Activated naive CD4-positive, alpha-beta T cell treated with anti-CD3 and anti-CD28 coated beads for 36 hours (primary cell): ENCODE data around the gene CALML4. TPM values are rescaled to one million over a fixed set of nuclear protein-coding genes. Genes with fewer than 3 reads are reported as not detected.
"Not testable (repeated sequence)": the region's sequence is repeated elsewhere in the genome, so short reads cannot be mapped to it uniquely, and the experiment has no call there.

Experiments used
- CTCF ChIA-PET: fragments of 350-600 bp; sonication (Branson Sonifier 250); formaldehyde crosslinking; loops from one replicate; lab custom pipeline; 2021; ENCODE audit warnings: antibody characterized with exemption; lab: Charles Lee
- DNase-seq: peaks from one replicate; pipeline ENCODE4 v3.0.0-alpha.2; 2020
- H3K27ac Mint-ChIP-seq: one replicate; pipeline ENCODE4 v1.8.0; 2021; ENCODE audit warnings: mild to moderate bottlenecking, mixed read lengths
- H3K27me3 Mint-ChIP-seq: one replicate; pipeline ENCODE4 v1.8.0; 2021; ENCODE audit warnings: low read depth, mixed read lengths
- H3K36me3 Mint-ChIP-seq: one replicate; pipeline ENCODE4 v1.8.0; 2021; ENCODE audit warnings: low read depth, mixed read lengths
- H3K4me1 Mint-ChIP-seq: one replicate; pipeline ENCODE4 v1.8.0; 2021; ENCODE audit warnings: low read depth, mixed read lengths
- H3K4me3 Mint-ChIP-seq: one replicate; pipeline ENCODE4 v1.8.0; 2021; ENCODE audit warnings: mild to moderate bottlenecking, moderate library complexity, mixed read lengths
- H3K9me3 Mint-ChIP-seq: one replicate; pipeline ENCODE4 v1.8.0; 2021; ENCODE audit warnings: mixed read lengths
- intact Hi-C: fragments of 100-400 bp; cut with micrococcal nuclease; formaldehyde crosslinking; loops from one replicate; pipeline ENCODE4 v1.15.1; 2023
- total RNA-seq, 2 experiments: library from RNA; stranded (reverse); gene quantifications; one replicate each; pipeline ENCODE4 v1.2.3, GENCODE V29; 2021

CALML4 gene
- total RNA-seq, 2 experiments from 2014 or later: 8.5 to 11.4 TPM

GRCh38 chr15:68231102-68231818 is 26.1 kb upstream of the CALML4 start:
- intact Hi-C loops: no loop called here
- H3K9me3 Mint-ChIP-seq: no peaks in the 10 kb centered on the region
- DNase-seq: no peak
- H3K27ac Mint-ChIP-seq: no peak overlapping the region
- no peaks in the 10 kb centered on the region for H3K27me3 Mint-ChIP-seq
- CTCF ChIA-PET: interaction anchor here (1.1 to 1.4 kb wide), 3 partner anchors 9 to 21 kb away, joined by 3 to 4 read pairs (median 3); no protein-coding TSS in a partner anchor
- peak overlapping the region; percentile 85 for H3K4me3 Mint-ChIP-seq
- H3K36me3 Mint-ChIP-seq: peaks cover 12% of the 10 kb centered on the region
- peaks cover 35% of the 10 kb centered on the region for H3K4me1 Mint-ChIP-seq

DNA sequence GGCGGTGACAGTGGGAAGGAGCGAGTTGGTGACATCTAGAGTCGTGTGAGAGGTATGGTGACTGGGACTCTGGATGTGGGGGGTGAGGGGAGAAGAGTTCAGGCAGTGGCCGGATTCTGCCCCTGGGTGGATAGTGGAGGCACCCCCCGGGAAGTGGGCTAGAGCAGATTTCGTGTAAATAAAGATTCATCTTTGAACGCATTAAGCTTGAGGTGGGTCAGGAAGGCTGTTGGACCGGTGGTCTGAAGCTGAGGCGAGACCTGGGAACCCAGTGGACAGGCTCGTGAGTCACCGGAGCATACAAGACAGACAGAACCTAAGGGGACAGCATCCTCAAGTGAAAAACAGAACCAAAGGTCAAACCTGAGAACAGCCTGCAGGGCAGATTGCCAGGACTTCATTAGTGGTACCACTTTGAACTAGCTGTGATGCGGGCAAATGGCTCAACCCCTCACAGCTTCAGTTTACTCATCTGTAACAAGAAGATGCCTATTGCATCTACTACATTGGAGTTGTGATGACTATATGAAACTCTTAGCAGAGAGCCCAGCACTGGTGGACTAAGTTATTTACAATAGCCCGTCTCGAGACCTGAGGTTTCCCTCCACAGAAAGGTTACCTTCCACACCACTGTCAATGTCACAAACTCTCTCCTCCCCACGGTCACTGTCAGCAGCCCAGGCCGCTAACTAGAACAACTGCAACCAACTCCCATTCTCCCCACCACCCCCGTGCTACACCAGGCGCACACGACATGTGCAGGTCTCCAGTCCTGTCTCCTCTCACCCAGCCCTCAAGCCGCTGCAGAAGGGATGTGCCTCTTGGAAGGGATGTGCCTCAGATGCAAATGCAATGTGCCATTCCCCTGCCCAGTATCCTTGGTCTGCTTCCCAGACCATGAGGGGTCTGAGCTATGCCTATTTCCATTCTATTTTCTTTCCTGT is 25.3 kb upstream of the CALML4 start:
- H3K4me1 Mint-ChIP-seq: peaks cover 35% of the 10 kb centered on the region
- H3K27ac Mint-ChIP-seq: peak overlapping the region; percentile 80
- H3K9me3 Mint-ChIP-seq: no peaks in the 10 kb centered on the region
- CTCF ChIA-PET: interaction anchor here (0.6 to 2.1 kb wide), 4 partner anchors 20 to 369 kb away, joined by 3 to 4 read pairs (median 4); no protein-coding TSS in a partner anchor
- H3K4me3 Mint-ChIP-seq: peak overlapping the region; percentile 85
- peak; percentile 37 for DNase-seq
- intact Hi-C loops: loop anchor here (1.0 kb wide), 3 partner anchors 48 to 390 kb away; partner anchors contain the start of genes PIAS1 and RNU6-1
- no peaks in the 10 kb centered on the region for H3K27me3 Mint-ChIP-seq
- H3K36me3 Mint-ChIP-seq: peaks cover 12% of the 10 kb centered on the region

- H3K36me3 Mint-ChIP-seq: peaks cover 15% of the 10 kb centered on the region
- H3K4me1 Mint-ChIP-seq: peaks cover 43% of the 10 kb centered on the region
- H3K27ac Mint-ChIP-seq: peak within 1 kb of the TSS; percentile 80
- H3K9me3 Mint-ChIP-seq: no peaks in the 10 kb centered on the region
- DNase-seq: peak; percentile 75
- peak within 1 kb of the TSS; percentile 85 for H3K4me3 Mint-ChIP-seq
- intact Hi-C loops: loop anchor here (1.0 to 5.0 kb wide), 6 partner anchors 21 to 709 kb away; partner anchors contain the start of genes C15orf61, PIAS1 and RNU6-1
- CTCF ChIA-PET: interaction anchor here (0.7 to 2.1 kb wide), 4 partner anchors 19 to 368 kb away, joined by 3 to 4 read pairs (median 4); no protein-coding TSS in a partner anchor
- no peaks in the 10 kb centered on the region for H3K27me3 Mint-ChIP-seq
Observed at GRCh38 chr15:68229386-68230156, 24.4 kb upstream of the CALML4 start, which contains the start of gene CLN6. CLN6 (minus strand) TSS chr15:68229728; CDS start chr15:68229584, 144 bp downstream.

DNA sequence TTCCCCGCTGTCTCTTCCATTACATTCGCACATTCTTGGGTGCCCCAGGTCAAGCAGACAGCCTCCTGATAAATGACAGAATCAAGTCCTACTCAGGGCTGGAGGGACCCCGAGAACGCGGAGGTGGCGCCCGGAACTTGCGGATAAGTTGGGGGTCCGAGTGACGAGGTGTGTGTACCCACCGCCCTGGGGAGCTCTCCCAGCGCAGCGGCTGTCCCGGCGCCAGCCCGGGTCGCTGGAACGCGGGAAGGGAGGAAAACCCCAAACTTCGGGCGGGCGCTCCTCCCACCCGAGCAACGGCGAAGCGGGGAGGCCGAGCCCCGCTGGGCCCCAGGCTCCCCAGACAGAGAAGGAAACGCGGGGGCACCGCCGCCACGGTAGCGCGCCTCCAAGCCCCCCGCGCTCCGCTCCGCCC is 23.8 kb upstream of the CALML4 start:
- H3K9me3 Mint-ChIP-seq: no peaks in the 10 kb centered on the region
- peaks cover 16% of the 10 kb centered on the region for H3K36me3 Mint-ChIP-seq
- peaks cover 44% of the 10 kb centered on the region for H3K4me1 Mint-ChIP-seq
- H3K27me3 Mint-ChIP-seq: no peaks in the 10 kb centered on the region
- intact Hi-C loops: loop anchor here (2.0 to 5.0 kb wide), 3 partner anchors 20 to 708 kb away; partner anchors contain the start of gene C15orf61
- peak overlapping the region; percentile 48 for H3K27ac Mint-ChIP-seq
- peak overlapping the region; percentile 82 for H3K4me3 Mint-ChIP-seq
- CTCF ChIA-PET: interaction anchor here (0.5 to 2.1 kb wide), 4 partner anchors 77 to 368 kb away, joined by 3 to 4 read pairs (median 4); no protein-coding TSS in a partner anchor
- peak; percentile 23 for DNase-seq

DNA sequence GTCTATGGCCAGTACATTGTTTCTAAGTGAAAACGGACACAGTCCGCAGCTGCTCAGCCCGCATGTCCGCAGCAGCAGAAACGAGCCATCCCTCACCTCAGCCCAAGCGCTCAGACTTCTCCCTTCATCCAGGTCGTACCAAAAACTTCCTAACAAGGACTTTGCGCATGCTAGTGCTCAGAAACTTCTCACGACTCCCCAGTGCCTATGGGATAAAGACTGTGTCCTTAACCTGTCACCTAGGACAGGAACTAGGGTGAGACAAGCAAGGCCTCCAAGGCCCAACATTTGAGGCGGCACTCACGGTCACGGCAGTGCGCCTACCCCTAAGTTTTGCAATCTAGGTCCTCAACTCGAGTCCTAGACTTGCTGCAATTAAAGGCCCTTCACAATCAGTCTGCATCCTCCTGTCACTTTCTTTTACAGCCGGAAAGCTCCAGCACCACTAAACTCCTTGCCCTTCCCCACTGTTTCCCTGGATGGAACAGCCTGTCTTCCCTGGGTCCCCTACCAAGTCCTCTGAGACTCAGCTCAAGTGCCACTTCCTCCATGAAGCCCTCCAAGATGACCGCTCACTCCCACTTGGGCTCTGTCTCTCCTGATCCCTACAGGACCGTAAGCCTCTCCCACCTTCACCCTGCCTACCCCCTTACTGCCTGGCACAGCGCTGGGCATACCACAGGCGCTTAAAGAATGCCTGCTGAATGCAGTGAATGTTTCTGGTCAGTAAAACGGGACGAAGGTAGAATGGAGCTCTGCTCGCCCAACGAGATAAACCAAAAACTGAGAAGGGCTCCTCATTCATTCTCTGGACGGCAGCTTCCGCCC is 23.2 kb upstream of the CALML4 start:
- Mint-ChIP-seq H3K36me3 (peaks cover 16% of the 10 kb centered on the region), H3K9me3 (no peaks in the 10 kb centered on the region), H3K4me1 (peaks cover 44% of the 10 kb centered on the region), H3K27ac (peak overlapping the region; percentile 48), H3K27me3 (no peaks in the 10 kb centered on the region), H3K4me3 (peak overlapping the region; percentile 82)
- CTCF ChIA-PET: interaction anchor here (0.5 to 2.1 kb wide), 4 partner anchors 78 to 367 kb away, joined by 3 to 4 read pairs (median 4); no protein-coding TSS in a partner anchor
- intact Hi-C loops: loop anchor here (2.0 to 5.0 kb wide), 3 partner anchors 20 to 708 kb away; partner anchors contain the start of gene C15orf61
- DNase-seq: no peak

GRCh38 chr15:68227643-68228142 is 22.6 kb upstream of the CALML4 start:
- CTCF ChIA-PET: interaction anchor here (1.5 kb wide), 1 partner anchor 365 kb away, joined by 3 read pairs; no protein-coding TSS in a partner anchor
- DNase-seq: no peak
- Mint-ChIP-seq H3K27ac (no peak overlapping the region), H3K4me1 (peaks cover 44% of the 10 kb centered on the region), H3K36me3 (peaks cover 21% of the 10 kb centered on the region), H3K27me3 (no peaks in the 10 kb centered on the region), H3K9me3 (no peaks in the 10 kb centered on the region), H3K4me3 (peak overlapping the region; percentile 82)
- intact Hi-C loops: loop anchor here (2.0 to 5.0 kb wide), 3 partner anchors 19 to 707 kb away; partner anchors contain the start of gene C15orf61

DNA sequence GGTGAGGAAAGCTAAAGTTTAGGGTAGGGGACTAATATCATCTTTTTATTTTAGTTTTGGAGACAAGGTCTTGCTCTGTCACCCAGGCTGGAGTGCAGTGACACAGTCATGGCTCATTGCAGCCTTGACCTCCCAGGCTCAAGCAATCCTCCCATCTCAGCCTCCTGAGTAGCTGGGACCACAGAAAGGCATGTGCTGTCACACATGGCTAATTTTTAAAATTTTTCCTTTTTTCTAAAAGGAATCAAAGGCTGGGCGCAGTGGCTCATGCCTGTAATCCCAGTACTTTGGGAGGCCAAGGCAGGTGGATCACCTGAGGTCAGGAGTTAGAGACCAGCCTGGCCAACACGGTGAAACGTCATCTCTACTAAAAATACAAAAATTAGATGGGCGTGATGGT is 20.3 kb upstream of the CALML4 start:
- Mint-ChIP-seq H3K4me1 (peaks cover 34% of the 10 kb centered on the region), H3K36me3 (peaks cover 21% of the 10 kb centered on the region)
- H3K27ac Mint-ChIP-seq, DNase-seq, H3K27me3 Mint-ChIP-seq, H3K9me3 Mint-ChIP-seq, H3K4me3 Mint-ChIP-seq: not testable (repeated sequence)
- CTCF ChIA-PET: interaction anchor here (1.2 kb wide), 1 partner anchor 325 kb away, joined by 3 read pairs; no protein-coding TSS in a partner anchor
- intact Hi-C loops: loop anchor here (5.0 kb wide), 1 partner anchor 363 kb away; no protein-coding TSS in a partner anchor

- CTCF ChIA-PET: interaction anchor here (1.2 kb wide), 1 partner anchor 325 kb away, joined by 3 read pairs; no protein-coding TSS in a partner anchor
- no peak overlapping the region for H3K4me3 Mint-ChIP-seq
- no peaks in the 10 kb centered on the region for H3K9me3 Mint-ChIP-seq
- no peak for DNase-seq
- no peaks in the 10 kb centered on the region for H3K27me3 Mint-ChIP-seq
- intact Hi-C loops: loop anchor here (5.0 kb wide), 1 partner anchor 362 kb away; no protein-coding TSS in a partner anchor
- H3K4me1 Mint-ChIP-seq: peaks cover 27% of the 10 kb centered on the region
- no peak overlapping the region for H3K27ac Mint-ChIP-seq
- peaks cover 25% of the 10 kb centered on the region for H3K36me3 Mint-ChIP-seq
Observed at GRCh38 chr15:68224546-68225250, 19.6 kb upstream of the CALML4 start.

DNA sequence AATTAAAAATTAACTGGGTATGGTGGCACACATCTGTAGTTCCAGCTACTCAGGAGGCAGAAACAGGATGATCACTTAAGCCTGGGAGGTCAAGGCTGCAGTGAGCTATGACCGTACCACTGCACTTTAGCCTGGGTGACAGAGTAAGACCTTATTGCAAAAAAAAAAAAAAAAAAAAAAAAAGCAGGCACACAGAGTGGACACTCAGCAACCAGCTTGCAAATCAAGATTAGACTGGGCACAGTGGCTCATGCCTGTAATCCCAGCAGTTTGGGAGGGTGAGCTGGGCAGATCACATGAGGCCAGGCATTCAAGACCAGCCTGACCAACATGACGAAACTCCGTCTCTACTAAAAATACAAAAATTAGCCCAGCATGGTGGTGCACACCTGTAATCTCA is 19.0 kb upstream of the CALML4 start:
- Mint-ChIP-seq H3K4me1 (peaks cover 27% of the 10 kb centered on the region), H3K9me3 (no peaks in the 10 kb centered on the region), H3K4me3 (no peak overlapping the region), H3K27ac (no peak overlapping the region), H3K36me3 (peaks cover 27% of the 10 kb centered on the region), H3K27me3 (no peaks in the 10 kb centered on the region)
- CTCF ChIA-PET: interaction anchor here (1.2 kb wide), 1 partner anchor 326 kb away, joined by 3 read pairs; no protein-coding TSS in a partner anchor
- intact Hi-C loops: no loop called here
- DNase-seq: no peak

GRCh38 chr15:68223171-68223570 is 18.0 kb upstream of the CALML4 start:
- DNase-seq: no peak
- Mint-ChIP-seq H3K27me3 (no peaks in the 10 kb centered on the region), H3K36me3 (peaks cover 25% of the 10 kb centered on the region), H3K9me3 (no peaks in the 10 kb centered on the region), H3K4me1 (peaks cover 21% of the 10 kb centered on the region), H3K27ac (no peak overlapping the region), H3K4me3 (no peak overlapping the region)
- CTCF ChIA-PET: no interaction called here
- intact Hi-C loops: no loop called here
